Tibial nerve (tissue), 4 donors: ENCODE data around the gene RHNO1. TPM values are rescaled to one million over a fixed set of nuclear protein-coding genes. Genes with fewer than 3 reads are reported as not detected.

ENCODE experiments used
- DNase-seq, 2 donors: peaks; one replicate each; pipeline ENCODE4 v3.0.0-alpha.2; 2019; ENCODE audit warnings: low spot score in 2 of 2
- H3K27ac ChIP-seq, 4 donors: fragments of 200-600 bp; sonication (generic) in 3 of 4; one replicate each; pipeline ENCODE4 v1.5.1; 2017 to 2019; ENCODE audit warnings: mild to moderate bottlenecking in 1 of 4
- H3K27me3 ChIP-seq, 2 donors: fragments of 200-600 bp; sonication (generic) in 1 of 2; one replicate each; pipeline versions ENCODE4 v1.5.1 to v1.6.0; 2017 to 2019
- H3K36me3 ChIP-seq, 3 donors: fragments of 200-600 bp; sonication (generic); one replicate each; pipeline ENCODE4 v1.5.1; 2018 to 2019
- H3K4me1 ChIP-seq, 4 donors: fragments of 200-600 bp; sonication (generic) in 3 of 4; one replicate each; pipeline ENCODE4 v1.5.1; 2017 to 2019
- H3K4me3 ChIP-seq, 4 donors: fragments of 200-600 bp; sonication (generic) in 3 of 4; one replicate each; pipeline ENCODE4 v1.5.1; 2017 to 2019; ENCODE audit warnings: mild to moderate bottlenecking in 1 of 4, moderate library complexity in 1 of 4
- H3K9me3 ChIP-seq, 4 donors: fragments of 200-600 bp; sonication (generic) in 3 of 4; one replicate each; pipeline ENCODE4 v1.5.1; 2017 to 2019
- CTCF ChIP-seq, 5 experiments: fragments of 200-600 bp in 3 of 5; fragments of 450-650 bp in 2 of 5; sonication (generic) in 3 of 5; IDR thresholded peaks; one replicate each; pipeline ENCODE4 v1.5.1; 2016 to 2019; ENCODE audit warnings: antibody characterized with exemption in 5 of 5, mild to moderate bottlenecking in 3 of 5, moderate library complexity in 2 of 5
- EP300 ChIP-seq, 2 donors: sonication (generic); formaldehyde crosslinking; IDR thresholded peaks; one replicate each; pipeline ENCODE4 v1.6.1; 2017; ENCODE audit warnings: antibody characterized with exemption in 2 of 2, mild to moderate bottlenecking in 1 of 2
- POLR2A ChIP-seq, 2 donors: fragments of 450-650 bp; IDR thresholded peaks; one replicate each; pipeline ENCODE4 v1.6.1; 2017; ENCODE audit warnings: antibody characterized with exemption in 2 of 2, mild to moderate bottlenecking in 2 of 2, moderate library complexity in 2 of 2
- WGBS, 2 donors: methylation state at CpG; one replicate each; pipeline ENCODE4 v1.1.5; 2018; 5-methylcytosine and 5-hydroxymethylcytosine counted together
- total RNA-seq, 4 donors: library from RNA; depleted of rRNA; stranded (reverse); fragments of >200 nt; gene quantifications; one replicate each; pipeline ENCODE4 v1.1.0, GENCODE V29; 2016

The RHNO1 gene
- total RNA-seq, 4 donors from 2014 or later = 5.4 to 13.8 (median 7.4) TPM

- DNase-seq = no peak
- peak overlapping the region; percentile 29 to 49 (median 36) for H3K4me3 ChIP-seq
- H3K36me3 ChIP-seq = peaks cover 0 to 35% (median 0%) of the 10 kb centered on the region in 3 donors
- no peaks in the 10 kb centered on the region for H3K27me3 ChIP-seq
- H3K9me3 ChIP-seq = no peaks in the 10 kb centered on the region
- TF ChIP-seq POLR2A (IDR thresholded peaks at IDR 0.05) = peak; percentile 20 to 43
- TF ChIP-seq CTCF (IDR thresholded peaks at IDR 0.05) = no peak
- TF ChIP-seq EP300 (IDR thresholded peaks at IDR 0.05) = peak in 1 of 2 donors; percentile 64
- peak overlapping the region; percentile 69 to 87 (median 80) for H3K27ac ChIP-seq
- peaks cover 0 to 43% (median 11%) of the 10 kb centered on the region in 4 donors for H3K4me1 ChIP-seq
- WGBS, 2 donors = 20 to 24% methylated on average over 7 to 9 of the region's 9 CpGs
Measured at GRCh38 chr12:2833810-2834209, 43.2 kb upstream of the RHNO1 start.

- no peak for DNase-seq
Measured at GRCh38 chr12:2834581-2835491, 42.2 kb upstream of the RHNO1 start, which contains the start of gene NRIP2. Gene NRIP2 (minus strand): TSS chr12:2835035. CDS start chr12:2834983, 52 bp downstream.

GRCh38 chr12:2835691-2836403 lies 41.2 kb upstream of the RHNO1 start:
- no peak for DNase-seq
- no peaks in the 10 kb centered on the region for H3K27me3 ChIP-seq
- TF ChIP-seq EP300 (IDR thresholded peaks at IDR 0.05) = no peak
- no peak for TF ChIP-seq CTCF (IDR thresholded peaks at IDR 0.05)
- no peak for TF ChIP-seq POLR2A (IDR thresholded peaks at IDR 0.05)
- no peak overlapping the region for H3K4me3 ChIP-seq
- WGBS, 2 donors = 60 to 62% methylated on average over 4 of the region's 4 CpGs
- H3K4me1 ChIP-seq = peaks cover 0 to 48% (median 11%) of the 10 kb centered on the region in 4 donors
- no peaks in the 10 kb centered on the region for H3K9me3 ChIP-seq
- H3K36me3 ChIP-seq = peaks cover 0 to 15% (median 0%) of the 10 kb centered on the region in 3 donors
- peak overlapping the region in 3 of 4 donors; percentile 69 to 87 (median 86) for H3K27ac ChIP-seq

More at GRCh38 chr12:2834581-2835491, 42.2 kb upstream of the RHNO1 start, which contains the start of gene NRIP2:
- peak within 1 kb of the TSS; percentile 69 to 87 (median 80) for H3K27ac ChIP-seq
- H3K9me3 ChIP-seq = no peaks in the 10 kb centered on the region
- H3K4me3 ChIP-seq = peak within 1 kb of the TSS; percentile 29 to 49 (median 36)
- H3K36me3 ChIP-seq = peaks cover 0 to 25% (median 0%) of the 10 kb centered on the region in 3 donors
- no peaks in the 10 kb centered on the region for H3K27me3 ChIP-seq
- peaks cover 0 to 47% (median 11%) of the 10 kb centered on the region in 4 donors for H3K4me1 ChIP-seq
- WGBS, 2 donors = 8 to 9% methylated on average over 23 to 32 of the region's 32 CpGs
- TF ChIP-seq CTCF (IDR thresholded peaks at IDR 0.05) = peak in 3 of 5 experiments; percentile 25 to 36 (median 30)
- no peak for TF ChIP-seq EP300 (IDR thresholded peaks at IDR 0.05)

- TF ChIP-seq POLR2A (IDR thresholded peaks at IDR 0.05) = no peak
- no peak for TF ChIP-seq CTCF (IDR thresholded peaks at IDR 0.05)
- no peak for TF ChIP-seq EP300 (IDR thresholded peaks at IDR 0.05)
- DNase-seq = no peak
- Histone ChIP-seq H3K4me1 (peaks cover 0 to 51% (median 13%) of the 10 kb centered on the region in 4 donors), H3K4me3 (no peak overlapping the region), H3K9me3 (no peaks in the 10 kb centered on the region), H3K27me3 (no peaks in the 10 kb centered on the region), H3K27ac (no peak overlapping the region), H3K36me3 (peaks cover 0 to 7% (median 0%) of the 10 kb centered on the region in 3 donors)
- WGBS, 2 donors = 87 to 88% methylated on average over 8 of the region's 8 CpGs
Measured at GRCh38 chr12:2836574-2836973, 40.4 kb upstream of the RHNO1 start.
